ENCODE results near the gene RNF225.
"Not testable (repeated sequence)": the region's sequence is repeated elsewhere in the genome, so short reads cannot be mapped to it uniquely, and the experiment has no call there.

RNF225 gene

GRCh38 chr19:58362272-58362994 is 33.0 kb upstream of the RNF225 start, which contains the start of gene ZNF497:
Gene ZNF497, minus strand, starts transcription at chr19:58362751. Its CDS starts 5,116 bp downstream, at chr19:58357635.
- DNase-seq, result peak; percentile 87 to 97

- no peak for DNase-seq
These were observed 31.3 kb upstream of the RNF225 start for GRCh38 chr19:58364146-58364545.

DNA sequence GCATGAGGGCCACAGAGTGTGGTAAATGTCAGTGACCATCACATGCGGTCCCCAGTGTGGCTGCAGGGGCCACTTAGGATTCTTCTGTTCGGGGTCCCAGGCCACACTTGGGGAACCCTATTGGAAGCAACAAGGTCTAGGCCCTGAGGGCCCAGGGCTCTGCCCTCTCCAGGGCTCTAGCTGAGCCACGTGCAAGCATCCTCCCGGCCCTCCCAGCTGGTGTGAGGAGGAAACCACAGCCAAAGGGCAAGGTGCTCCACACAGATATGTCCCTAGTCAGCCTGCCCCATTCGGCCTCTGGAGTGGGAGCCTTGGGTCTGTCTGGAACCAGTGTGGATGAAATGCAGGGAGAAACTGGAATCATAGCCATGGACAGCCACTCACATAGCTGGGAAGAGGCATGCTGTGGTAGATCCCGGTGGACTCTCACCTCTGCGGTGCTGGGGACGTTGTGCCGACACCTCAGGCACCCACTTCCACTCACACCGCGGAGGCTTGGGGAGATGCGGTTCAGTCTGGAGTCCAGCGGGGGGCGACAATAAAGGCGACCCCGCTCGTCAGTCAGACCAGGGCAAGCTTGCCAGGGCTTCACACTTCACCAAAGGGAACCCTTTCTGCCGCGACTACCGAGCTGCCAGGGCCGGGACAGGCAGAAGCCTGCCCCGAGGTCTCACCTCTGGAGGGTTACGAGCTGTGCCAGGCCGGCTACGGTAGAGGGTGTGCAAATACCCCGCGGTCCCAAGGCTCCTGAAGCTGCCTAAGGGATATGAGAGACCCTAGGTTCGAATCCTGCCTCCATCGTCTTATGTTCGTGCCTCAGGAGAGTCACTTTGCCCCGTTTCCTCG is 28.6 kb upstream of the RNF225 start:
- no peak for DNase-seq

DNA sequence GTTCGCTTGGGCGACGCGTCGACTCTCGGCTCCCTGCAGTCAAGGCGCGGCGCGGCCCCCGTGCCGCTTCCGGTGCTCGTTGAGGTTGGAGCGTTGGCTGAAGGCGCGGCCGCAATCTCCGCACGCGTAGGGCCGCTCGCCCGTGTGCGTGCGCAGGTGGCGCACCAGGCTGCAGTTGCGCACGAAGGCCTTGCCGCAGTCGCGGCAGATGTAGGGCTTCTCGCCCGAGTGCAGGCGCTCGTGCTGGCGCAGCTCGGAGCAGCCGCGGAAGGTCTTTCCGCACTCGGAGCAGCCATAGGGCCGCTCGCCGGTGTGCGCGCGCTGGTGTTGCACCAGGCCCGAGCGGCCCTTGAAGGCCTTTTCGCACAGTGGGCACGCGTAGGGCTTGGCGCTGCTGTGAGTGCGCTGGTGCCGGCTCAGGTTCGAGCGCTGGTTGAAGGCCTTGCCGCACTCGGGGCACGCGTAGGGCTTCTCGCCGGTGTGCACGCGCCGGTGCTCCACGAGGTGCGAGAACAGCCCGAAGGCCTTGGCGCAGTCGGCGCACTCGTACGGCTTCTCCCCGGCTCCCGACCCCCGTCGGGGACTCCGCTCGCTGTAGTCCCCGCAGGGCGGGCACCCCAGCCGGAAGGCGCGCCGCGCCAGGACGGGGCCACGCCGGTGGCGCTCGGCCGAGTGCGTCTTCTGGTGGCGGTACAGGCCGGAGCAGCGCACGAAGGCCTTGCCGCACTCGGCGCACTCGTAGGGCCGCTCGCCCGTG is 27.6 kb upstream of the RNF225 start:
- no peak for DNase-seq

DNA sequence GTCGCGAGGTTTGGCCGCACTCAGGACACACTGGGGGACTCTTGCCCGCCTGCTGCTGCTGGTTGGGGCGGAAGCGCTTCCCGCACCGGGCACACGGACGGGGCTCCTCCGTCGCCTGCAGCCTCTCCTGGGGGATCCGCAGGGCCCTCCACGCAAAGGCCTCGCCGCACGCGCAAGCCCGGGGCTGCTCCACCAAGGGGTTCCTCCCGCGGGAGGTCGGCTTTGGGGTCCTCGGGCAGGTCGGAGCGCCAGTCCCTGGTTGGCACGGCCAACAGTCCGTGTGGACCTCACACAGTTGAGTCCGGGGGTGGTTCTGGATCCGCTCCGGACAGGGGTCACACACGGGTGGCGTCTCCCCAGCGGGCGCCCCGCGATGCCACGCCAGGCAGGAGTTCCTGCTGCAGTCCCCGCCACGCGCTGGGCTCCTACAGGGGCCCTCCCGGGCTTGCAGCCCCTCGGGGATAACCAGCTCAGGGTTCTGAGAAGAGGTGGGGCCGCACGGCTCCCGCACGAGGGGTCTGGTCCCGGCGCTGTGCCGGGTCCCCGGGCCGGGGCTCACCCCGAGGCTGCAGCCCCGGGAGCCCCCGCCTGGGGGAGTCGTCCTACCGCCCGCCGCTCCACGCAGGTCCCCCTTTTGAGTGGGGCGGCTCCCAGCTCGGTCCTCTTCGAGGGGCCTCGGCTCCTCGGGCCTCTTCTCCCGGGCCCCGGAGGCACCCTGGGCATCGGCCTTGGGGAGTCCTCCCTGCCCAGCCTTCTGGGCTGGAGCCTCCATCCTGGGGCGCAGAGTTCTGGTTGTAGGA is 26.7 kb upstream of the RNF225 start:
- no peak for DNase-seq

DNA sequence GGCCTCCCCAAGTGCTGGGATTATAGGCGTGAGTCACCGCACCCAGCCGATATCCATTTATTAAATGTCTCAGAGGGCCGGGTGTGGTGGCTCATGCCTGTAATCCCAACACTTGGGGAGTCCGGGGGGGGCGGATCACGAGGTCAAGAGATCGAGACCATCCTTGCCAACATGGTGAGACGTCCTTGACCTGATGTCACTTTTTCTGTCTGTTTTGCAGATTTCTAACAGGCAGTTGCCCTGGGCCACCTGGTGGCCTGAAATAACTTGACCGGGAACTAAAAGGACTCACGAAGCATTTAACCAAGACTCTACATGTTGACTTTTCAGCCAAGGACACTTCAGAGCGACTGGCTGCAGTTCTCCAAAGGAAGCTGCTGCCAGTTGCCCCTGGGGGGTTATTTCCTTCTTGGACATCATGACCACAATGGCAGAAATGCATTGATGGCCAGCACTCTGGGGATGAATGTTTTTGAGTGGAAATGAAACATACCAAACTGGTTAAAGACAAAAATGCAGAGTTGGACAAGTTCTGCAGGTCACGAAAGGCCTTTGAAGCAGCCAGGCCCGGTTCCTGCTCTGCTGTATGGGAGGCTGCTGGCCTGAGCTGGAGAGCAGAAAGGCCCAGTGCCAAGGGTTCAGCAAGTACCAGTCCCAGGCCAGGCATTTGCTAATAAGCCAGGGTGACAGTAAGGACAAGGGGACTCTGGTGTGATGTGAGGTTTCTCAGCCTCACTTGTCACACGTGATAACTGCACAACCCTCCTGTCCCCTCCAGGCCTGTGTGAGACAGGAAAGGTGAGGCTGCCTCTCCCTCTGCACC is 22.9 kb upstream of the RNF225 start:
- no peak for DNase-seq

- DNase-seq, result no peak
These were observed 21.3 kb upstream of the RNF225 start for GRCh38 chr19:58374200-58374599.

DNA sequence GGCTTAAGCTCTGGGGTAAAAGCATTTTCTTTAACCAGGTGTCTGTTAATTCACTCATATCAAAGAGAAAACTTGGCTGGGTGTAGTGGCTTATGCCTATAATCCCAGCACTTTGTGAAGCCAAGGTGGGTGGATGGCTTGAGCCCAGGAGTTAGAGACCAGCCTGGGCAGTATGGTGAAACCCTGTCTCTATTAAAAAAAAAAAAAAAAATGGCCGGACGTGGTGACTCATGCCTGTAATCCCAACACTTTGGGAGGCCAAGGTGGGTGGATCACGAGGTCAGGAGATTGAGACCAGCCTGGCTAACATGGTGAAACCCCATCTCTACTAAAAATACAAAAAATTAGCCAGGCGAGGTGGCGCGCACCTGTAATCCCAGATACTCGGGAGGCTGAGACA is 18.7 kb upstream of the RNF225 start:
- DNase-seq, result not testable (repeated sequence)

- DNase-seq, result no peak
These were observed 16.2 kb upstream of the RNF225 start for GRCh38 chr19:58379246-58379645.

DNA sequence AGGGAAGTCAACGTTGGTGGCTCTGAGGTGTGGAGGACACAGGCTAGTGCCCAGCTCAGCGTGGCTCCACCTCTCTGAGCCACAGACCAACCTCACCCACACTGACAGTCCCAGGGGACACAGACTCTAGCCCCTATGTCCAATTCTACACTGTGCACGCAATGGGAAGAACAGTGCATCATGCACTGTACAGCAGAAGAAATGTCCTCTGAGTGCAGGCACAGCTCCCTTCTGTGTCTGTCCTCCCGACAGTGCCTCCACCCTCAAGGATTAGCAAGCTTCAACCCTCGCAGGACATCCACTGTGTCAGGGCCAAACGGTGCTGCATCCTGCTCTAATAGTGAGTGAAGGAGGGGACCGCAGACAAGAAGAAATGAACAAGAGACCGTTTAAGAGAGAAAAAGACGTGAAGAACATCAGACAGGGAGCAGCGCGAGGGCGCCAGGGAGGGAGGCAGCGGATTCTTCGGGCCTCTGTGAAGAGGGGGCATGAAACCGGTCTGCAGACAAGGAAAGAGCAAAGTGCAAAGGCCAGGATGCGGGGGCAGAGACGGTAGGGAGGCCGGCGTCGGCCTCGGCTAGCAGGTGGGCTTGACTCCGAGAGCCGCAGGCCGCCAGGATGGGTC is 15.3 kb upstream of the RNF225 start:
- DNase-seq, result no peak

GRCh38 chr19:58380662-58381459 is 14.6 kb upstream of the RNF225 start, which contains the start of gene ZNF837:
Gene ZNF837, minus strand, starts transcription at chr19:58381030. Its CDS starts 11,698 bp downstream, at chr19:58369332.
- DNase-seq, result peak; percentile 100

GRCh38 chr19:58381460-58382212 is 13.8 kb upstream of the RNF225 start:
- DNase-seq, result no peak

DNA sequence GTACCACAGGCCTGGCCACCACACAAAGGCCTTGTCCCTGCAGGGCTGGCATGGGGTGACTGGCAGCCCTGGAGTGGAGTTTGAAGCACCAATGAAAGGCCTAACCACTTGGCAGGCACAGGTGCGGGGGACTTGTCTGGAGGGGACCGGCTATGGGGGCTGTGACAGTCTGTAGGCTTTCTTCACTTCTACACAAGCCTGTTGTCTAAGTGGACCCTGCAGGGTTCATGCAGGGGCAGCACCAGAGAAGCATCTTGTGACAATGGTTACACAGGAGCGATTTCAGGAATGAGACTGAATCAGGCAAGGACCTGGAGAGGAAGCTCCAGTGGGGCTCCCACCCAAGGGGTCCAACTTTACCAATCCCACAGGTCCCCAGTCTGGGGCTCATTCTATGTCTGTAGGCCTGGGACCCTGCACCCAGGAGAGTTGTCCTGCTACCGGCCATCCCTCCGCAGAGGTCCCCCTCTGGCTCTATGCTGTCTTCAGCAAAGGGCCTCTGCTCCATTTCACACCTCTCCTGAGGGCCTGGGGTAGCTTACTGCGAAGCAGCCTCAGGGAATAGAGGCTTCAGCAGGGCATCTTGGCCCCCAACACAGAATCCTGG is 12.4 kb upstream of the RNF225 start:
- no peak for DNase-seq

DNA sequence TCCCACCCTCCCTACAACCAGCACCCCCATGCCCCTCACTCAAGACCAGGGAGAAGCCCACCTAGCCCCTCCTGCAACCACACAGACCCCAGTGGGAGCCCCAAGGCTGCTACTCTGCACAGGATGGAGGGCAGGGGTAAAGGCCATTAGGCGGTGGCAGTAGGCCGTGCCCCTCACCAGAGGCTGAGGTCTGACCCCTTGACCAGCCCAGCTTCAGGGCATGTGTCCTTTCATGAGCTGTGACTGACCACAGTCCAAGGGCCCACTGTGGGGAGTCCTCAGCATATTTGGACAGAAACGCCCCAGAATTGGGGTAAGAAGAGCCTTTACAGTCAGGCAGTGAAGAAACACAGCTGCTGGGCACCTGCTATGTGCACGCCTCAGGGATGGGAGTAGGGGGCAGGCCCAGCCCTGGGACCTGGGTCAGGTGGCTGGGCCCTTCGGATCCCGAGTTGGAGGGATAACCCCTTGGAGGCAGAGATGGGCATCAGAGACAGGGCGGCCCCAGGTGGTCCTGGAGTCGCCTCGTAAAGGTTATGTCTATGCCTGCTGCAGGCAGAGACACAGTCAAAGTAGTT is 10.1 kb upstream of the RNF225 start:
- DNase-seq, result no peak

GRCh38 chr19:58385891-58386575 is 9.4 kb upstream of the RNF225 start:
- DNase-seq, result peak in 1 of 2 experiments; percentile 29

- peak; percentile 98 for DNase-seq
These were observed 8.7 kb upstream of the RNF225 start, which contains the start of gene RPS5 for GRCh38 chr19:58386576-58387337. Gene RPS5, plus strand, starts transcription at chr19:58387269. Its CDS starts 869 bp downstream, at chr19:58388138.

Measured in NCI-H526 (cell line).